ENCODE measurements around the gene TLR3. TPM values are rescaled to one million over a fixed set of nuclear protein-coding genes. Genes with fewer than 3 reads are reported as not detected.
"Not testable (repeated sequence)": the region's sequence is repeated elsewhere in the genome, so short reads cannot be mapped to it uniquely, and the experiment has no call there.

Gene TLR3
- total RNA-seq, 2 donors from 2014 or later: 2.6 to 4.2 TPM

DNA sequence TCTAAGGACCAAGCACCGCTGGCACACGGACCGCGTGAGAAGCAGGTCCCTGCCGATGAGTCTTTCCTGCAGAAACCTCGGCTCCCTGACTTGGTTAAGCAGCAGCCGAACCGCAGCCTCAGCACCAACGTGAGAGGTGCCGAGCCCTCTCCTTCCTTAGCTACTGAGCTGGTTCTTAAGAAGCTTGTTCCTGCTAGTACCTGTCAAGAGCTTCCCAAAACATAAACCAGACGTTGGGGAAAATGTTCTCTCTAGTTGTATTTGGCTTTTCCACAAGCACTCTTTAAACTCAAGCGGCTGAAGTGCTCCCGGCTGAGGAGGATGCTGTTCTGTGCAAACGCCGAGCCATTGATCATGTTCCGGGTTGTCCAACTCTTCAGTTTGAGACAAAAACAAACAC lies 29.3 kb upstream of the TLR3 start:
- WGBS, 2 donors: 75 to 82% methylated on average over 14 to 16 of the region's 16 CpGs
- no peak for DNase-seq
- H3K4me3 ChIP-seq: no peak overlapping the region
- TF ChIP-seq, protein P1, sequence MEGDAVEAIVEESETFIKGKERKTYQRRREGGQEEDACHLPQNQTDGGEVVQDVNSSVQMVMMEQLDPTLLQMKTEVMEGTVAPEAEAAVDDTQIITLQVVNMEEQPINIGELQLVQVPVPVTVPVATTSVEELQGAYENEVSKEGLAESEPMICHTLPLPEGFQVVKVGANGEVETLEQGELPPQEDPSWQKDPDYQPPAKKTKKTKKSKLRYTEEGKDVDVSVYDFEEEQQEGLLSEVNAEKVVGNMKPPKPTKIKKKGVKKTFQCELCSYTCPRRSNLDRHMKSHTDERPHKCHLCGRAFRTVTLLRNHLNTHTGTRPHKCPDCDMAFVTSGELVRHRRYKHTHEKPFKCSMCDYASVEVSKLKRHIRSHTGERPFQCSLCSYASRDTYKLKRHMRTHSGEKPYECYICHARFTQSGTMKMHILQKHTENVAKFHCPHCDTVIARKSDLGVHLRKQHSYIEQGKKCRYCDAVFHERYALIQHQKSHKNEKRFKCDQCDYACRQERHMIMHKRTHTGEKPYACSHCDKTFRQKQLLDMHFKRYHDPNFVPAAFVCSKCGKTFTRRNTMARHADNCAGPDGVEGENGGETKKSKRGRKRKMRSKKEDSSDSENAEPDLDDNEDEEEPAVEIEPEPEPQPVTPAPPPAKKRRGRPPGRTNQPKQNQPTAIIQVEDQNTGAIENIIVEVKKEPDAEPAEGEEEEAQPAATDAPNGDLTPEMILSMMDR (IDR thresholded peaks at IDR 0.05): no peak
- TF ChIP-seq POLR2A (IDR thresholded peaks at IDR 0.05): no peak
- ATAC-seq: no peak
- no peaks in the 10 kb centered on the region for H3K9me3 ChIP-seq
- H3K27me3 ChIP-seq: no peaks in the 10 kb centered on the region
- no peaks in the 10 kb centered on the region for H3K4me1 ChIP-seq
- H3K27ac ChIP-seq: no peak overlapping the region
- intact Hi-C loops (cut with DNase I): loop anchor here (10.0 kb wide), 1 partner anchor 405 kb away; no protein-coding TSS in a partner anchor
- no peaks in the 10 kb centered on the region for H3K36me3 ChIP-seq (replicated peaks in 1 of 2; ENCODE audit: insufficient read depth in 1 of 2, low read depth in 2 of 2)

DNA sequence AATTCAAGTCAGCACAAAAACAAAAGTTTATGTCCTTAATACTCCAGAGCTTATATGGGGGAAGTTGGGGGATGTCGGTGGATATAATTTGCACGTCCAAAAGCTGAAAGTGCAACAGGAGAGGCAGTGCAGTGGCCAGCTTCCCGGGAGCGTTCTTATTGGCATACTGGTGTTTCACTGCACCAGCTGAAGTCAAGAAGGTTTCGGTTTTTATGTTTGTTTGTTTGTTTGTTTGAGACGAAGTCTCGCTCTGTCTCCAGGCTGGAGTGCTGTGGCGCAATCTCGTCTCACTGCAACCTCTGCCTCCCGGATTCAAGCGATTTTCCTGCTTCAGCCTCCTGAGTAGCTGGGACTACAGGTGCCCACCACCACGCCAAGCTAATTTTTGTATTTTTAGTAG lies 28.6 kb upstream of the TLR3 start:
- intact Hi-C loops (cut with DNase I): no loop called here
- ATAC-seq: no peak
- DNase-seq: no peak
- 80 to 90% methylated on average over 12 of the region's 12 CpGs for WGBS, 2 donors
- Histone ChIP-seq H3K4me1 (no peaks in the 10 kb centered on the region), H3K4me3 (no peak overlapping the region), H3K9me3 (no peaks in the 10 kb centered on the region), H3K36me3 (replicated peaks in 1 of 2; ENCODE audit: insufficient read depth in 1 of 2, low read depth in 2 of 2) (no peaks in the 10 kb centered on the region), H3K27me3 (no peaks in the 10 kb centered on the region), H3K27ac (no peak overlapping the region)
- no peak for TF ChIP-seq POLR2A (IDR thresholded peaks at IDR 0.05)

DNA sequence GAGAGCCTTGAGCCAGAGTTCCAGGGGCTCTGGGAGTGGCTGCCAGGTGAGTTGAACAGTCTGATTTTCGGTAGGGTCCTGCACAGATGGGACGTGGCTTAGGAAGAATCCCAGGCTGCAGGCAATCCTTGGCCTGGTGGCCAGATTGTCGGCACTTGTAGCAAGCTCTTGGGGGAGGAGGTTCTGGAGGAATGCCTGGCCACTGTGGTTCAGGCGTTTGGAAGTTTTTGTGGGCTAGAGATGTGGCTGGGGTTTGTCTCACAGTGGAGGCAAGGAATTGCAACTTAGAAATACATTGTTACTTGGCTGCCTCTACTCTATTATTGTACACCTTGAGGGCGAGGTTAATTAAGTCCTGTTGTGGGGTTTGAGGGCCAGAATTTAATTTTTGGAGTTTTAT lies 21.5 kb upstream of the TLR3 start:
- not testable (repeated sequence) for H3K4me3 ChIP-seq, H3K27me3 ChIP-seq

DNA sequence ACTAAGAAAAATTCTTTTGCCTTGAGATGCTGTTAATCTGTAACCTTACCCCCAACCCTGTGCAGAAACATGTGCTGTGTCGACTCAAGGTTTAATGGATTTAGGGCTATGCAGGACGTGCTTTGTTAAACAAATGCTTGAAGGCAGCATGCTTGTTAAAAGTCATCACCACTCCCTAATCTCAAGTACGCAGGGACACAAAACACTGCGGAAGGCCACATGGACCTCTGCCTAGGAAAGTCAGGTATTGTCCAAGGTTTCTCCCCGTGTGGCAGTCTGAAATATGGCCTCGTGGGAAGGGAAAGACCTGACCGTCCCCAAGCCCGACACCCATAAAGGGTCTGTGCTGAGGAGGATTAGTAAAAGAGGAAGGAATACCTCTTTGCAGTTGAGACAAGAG lies 18.8 kb upstream of the TLR3 start:
- 52 to 67% methylated on average over 8 of the region's 8 CpGs for WGBS, 2 donors
- H3K36me3 ChIP-seq (replicated peaks in 1 of 2; ENCODE audit: insufficient read depth in 1 of 2, low read depth in 2 of 2); H3K27ac ChIP-seq; ATAC-seq; H3K27me3 ChIP-seq; intact Hi-C loops (cut with DNase I); DNase-seq; H3K9me3 ChIP-seq; H3K4me3 ChIP-seq; H3K4me1 ChIP-seq: not testable (repeated sequence)

More for the DNA sequence above, 21.5 kb upstream of the TLR3 start:
- H3K36me3 ChIP-seq (replicated peaks in 1 of 2; ENCODE audit: insufficient read depth in 1 of 2, low read depth in 2 of 2); H3K4me1 ChIP-seq; ATAC-seq; DNase-seq; H3K9me3 ChIP-seq; intact Hi-C loops (cut with DNase I); H3K27ac ChIP-seq: not testable (repeated sequence)
- 60 to 65% methylated on average over 5 of the region's 5 CpGs for WGBS, 2 donors

DNA sequence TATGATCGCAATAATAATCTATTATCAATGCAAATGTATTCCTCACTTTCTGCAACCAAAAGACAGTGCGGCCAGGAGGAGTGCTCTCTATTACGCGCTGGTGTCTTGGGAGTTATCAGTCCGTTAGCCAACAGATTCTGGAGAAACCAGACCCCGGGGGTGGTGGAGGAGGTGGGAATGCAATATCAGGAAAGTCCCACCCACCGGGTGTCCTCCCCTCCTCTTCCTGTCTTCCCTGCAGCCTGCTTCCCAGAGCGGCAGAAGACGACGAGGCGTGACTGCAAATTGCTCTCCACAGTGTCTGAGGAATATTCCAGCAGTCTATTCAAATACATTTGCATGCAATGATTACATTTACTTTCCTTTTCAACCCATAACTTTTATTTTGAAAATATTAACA lies 17.9 kb upstream of the TLR3 start:
- 79 to 86% methylated on average over 11 of the region's 11 CpGs for WGBS, 2 donors
- no peaks in the 10 kb centered on the region for H3K27me3 ChIP-seq
- no peak for DNase-seq
- intact Hi-C loops (cut with DNase I): no loop called here
- H3K36me3 ChIP-seq (replicated peaks in 1 of 2; ENCODE audit: insufficient read depth in 1 of 2, low read depth in 2 of 2): no peaks in the 10 kb centered on the region
- H3K4me1 ChIP-seq: no peaks in the 10 kb centered on the region
- H3K9me3 ChIP-seq: no peaks in the 10 kb centered on the region
- TF ChIP-seq POLR2A (IDR thresholded peaks at IDR 0.05): no peak
- TF ChIP-seq, protein P1 (IDR thresholded peaks at IDR 0.05): no peak
- no peak overlapping the region for H3K27ac ChIP-seq
- no peak overlapping the region for H3K4me3 ChIP-seq
- ATAC-seq: no peak

DNA sequence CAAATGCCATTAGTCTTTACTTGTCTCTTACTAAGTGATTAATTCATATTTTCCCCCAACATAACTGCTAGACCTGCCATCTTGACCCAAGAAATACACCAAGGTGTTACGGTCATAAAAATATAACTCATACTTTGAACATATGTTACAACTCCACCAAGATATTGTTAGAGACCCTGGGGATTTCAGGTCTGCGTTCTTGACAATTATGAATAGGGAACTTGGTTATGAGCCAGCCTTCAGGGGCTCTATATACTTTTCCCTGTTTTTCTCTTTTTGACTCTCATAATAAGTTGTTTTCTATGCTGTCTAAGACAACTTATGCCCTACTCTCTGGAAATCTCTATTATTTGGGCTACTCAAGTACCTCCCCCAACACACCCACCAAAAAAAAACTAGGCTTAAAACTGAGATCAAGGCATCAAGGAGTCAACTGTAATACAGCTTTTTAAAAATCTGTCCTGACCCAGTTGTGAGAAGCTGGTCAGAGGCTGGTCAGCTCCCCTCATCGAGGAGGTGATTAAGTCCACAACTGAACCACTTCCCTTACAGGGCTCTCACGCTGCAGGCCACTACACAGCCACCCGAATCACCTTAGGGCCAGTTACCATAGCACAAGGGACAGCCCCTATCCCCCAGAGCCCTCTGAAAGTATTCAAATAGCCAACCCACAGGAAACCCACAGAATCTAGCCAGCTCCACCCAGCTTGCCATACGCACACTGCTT lies 10.5 kb upstream of the TLR3 start:
- ATAC-seq (no peak), DNase-seq (no peak)
- no peak overlapping the region for H3K27ac ChIP-seq
- TF ChIP-seq, protein P1 (IDR thresholded peaks at IDR 0.05): no peak
- no peak for TF ChIP-seq POLR2A (IDR thresholded peaks at IDR 0.05)
- no peaks in the 10 kb centered on the region for H3K27me3 ChIP-seq
- H3K4me1 ChIP-seq: no peaks in the 10 kb centered on the region
- 77 to 92% methylated on average over 6 of the region's 6 CpGs for WGBS, 2 donors
- no peaks in the 10 kb centered on the region for H3K9me3 ChIP-seq
- intact Hi-C loops (cut with DNase I): no loop called here
- H3K4me3 ChIP-seq: no peak overlapping the region
- no peaks in the 10 kb centered on the region for H3K36me3 ChIP-seq (replicated peaks in 1 of 2; ENCODE audit: insufficient read depth in 1 of 2, low read depth in 2 of 2)
